H1 (cell line): ENCODE results near the gene CAVIN1. TPM values are rescaled to one million over a fixed set of nuclear protein-coding genes. Genes with fewer than 3 reads are reported as not detected.

Source experiments
- CTCF ChIA-PET: fragments of 300-600 bp; sonication (Branson Sonifier 250); formaldehyde crosslinking; loops from one replicate; lab custom pipeline; 2021; ENCODE audit not compliant: partially characterized antibody; lab: Charles Lee
- POLR2A ChIA-PET: fragments of 300-600 bp; sonication (Branson Sonifier 250); formaldehyde crosslinking; loops from one replicate; lab custom pipeline; 2021; ENCODE audit warnings: inconsistent platforms; ENCODE audit not compliant: partially characterized antibody; lab: Charles Lee
- DNase-seq, 2 experiments: peaks; one replicate each; pipeline versions ENCODE4 v3.0.0 to v3.0.0-alpha.2; 2010 to 2022; ENCODE audit warnings: low spot score in 2 of 2, low read depth in 1 of 2, mixed read lengths in 1 of 2
- FAIRE-seq: peaks from 2 replicates; lab custom pipeline; 2011; peaks lifted over from hg19 to GRCh38; lab: Jason Lieb, UNC
- H2AFZ ChIP-seq: 2 replicates; pipeline ENCODE4 v1.8.1; 2012; ENCODE audit warnings: low read length, inconsistent platforms
- H2AK5ac ChIP-seq: 2 replicates; pipeline ENCODE4 v1.6.1; 2013; ENCODE audit warnings: low read depth, low read length
- H2BK120ac ChIP-seq: replicated peaks from 2 replicates; pipeline ENCODE3; 2013; ENCODE audit warnings: low read depth, low read length, inconsistent platforms
- H2BK12ac ChIP-seq: 2 replicates; pipeline ENCODE4 v1.6.1; 2013; ENCODE audit warnings: low read depth, low read length
- H2BK15ac ChIP-seq: 2 replicates; pipeline ENCODE4 v1.6.1; 2013; ENCODE audit warnings: low read length
- H2BK20ac ChIP-seq: 2 replicates; pipeline ENCODE4 v1.6.1; 2013; ENCODE audit warnings: low read length
- H2BK5ac ChIP-seq: 2 replicates; pipeline ENCODE4 v1.6.1; 2013; ENCODE audit warnings: low read depth, low read length
- H3K14ac ChIP-seq: 2 replicates; pipeline ENCODE4 v1.6.1; 2013; ENCODE audit warnings: inconsistent platforms; ENCODE audit not compliant: insufficient read length
- H3K18ac ChIP-seq: 2 replicates; pipeline ENCODE4 v1.6.1; 2013; ENCODE audit warnings: low read length; ENCODE audit errors: extremely low read depth
- H3K23ac ChIP-seq: 2 replicates; pipeline ENCODE4 v1.6.1; 2013; ENCODE audit warnings: inconsistent platforms; ENCODE audit not compliant: insufficient read length
- H3K23me2 ChIP-seq: 2 replicates; pipeline ENCODE4 v1.6.1; 2013; ENCODE audit warnings: low read depth, low read length
- H3K27ac ChIP-seq: 2 replicates; pipeline ENCODE4 v1.6.1; 2011; ENCODE audit warnings: low read depth, low read length, inconsistent platforms
- H3K27me3 ChIP-seq, 4 experiments: replicated peaks in 1 of 4; 1 replicate in 1 of 4; 2 replicates in 3 of 4; pipeline versions ENCODE4 v1.6.1 to v1.8.1; 2011 to 2013; ENCODE audit warnings: low read length in 3 of 4, mild to moderate bottlenecking in 3 of 4, inconsistent platforms in 2 of 4, mixed read lengths in 2 of 4, moderate library complexity in 1 of 4; ENCODE audit not compliant: control insufficient read depth in 3 of 4, insufficient read depth in 3 of 4; ENCODE audit errors: extremely low read depth in 1 of 4
- H3K36me3 ChIP-seq, 4 experiments: 2 replicates each; pipeline versions ENCODE4 v1.6.1 to v1.8.1; 2011 to 2013; ENCODE audit warnings: mild to moderate bottlenecking in 4 of 4, low read length in 3 of 4, moderate library complexity in 2 of 4, control low read depth in 1 of 4, inconsistent platforms in 1 of 4; ENCODE audit not compliant: insufficient read depth in 4 of 4, control insufficient read depth in 2 of 4
- H3K4ac ChIP-seq: replicated peaks from 2 replicates; pipeline ENCODE3; 2013; ENCODE audit warnings: low read length, low read depth, mixed read lengths, inconsistent platforms; ENCODE audit not compliant: insufficient read length
- H3K4me1 ChIP-seq, 4 experiments: replicated peaks in 1 of 4; 1 replicate in 1 of 4; 2 replicates in 3 of 4; pipeline versions ENCODE4 v1.6.1 to v1.8.1; 2011 to 2013; ENCODE audit warnings: low read length in 3 of 4, inconsistent platforms in 2 of 4, mixed read lengths in 1 of 4; ENCODE audit not compliant: insufficient read depth in 4 of 4, control insufficient read depth in 3 of 4
- H3K4me2 ChIP-seq, 2 experiments: 2 replicates each; pipeline versions ENCODE4 v1.6.1 to v1.8.1; 2011 to 2013; ENCODE audit warnings: low read depth in 2 of 2, low read length in 2 of 2, control low read depth in 1 of 2, inconsistent platforms in 1 of 2, mild to moderate bottlenecking in 1 of 2; ENCODE audit not compliant: insufficient read depth in 1 of 2
- H3K4me3 ChIP-seq, 4 experiments: fragments of 200-600, 300-600 bp in 1 of 4; sonication (generic), shearing (Covaris generic), sonication (Bioruptor Twin) in 1 of 4; 2 replicates each; pipeline versions ENCODE4 v1.5.1 to v1.8.1; 2011 to 2016; ENCODE audit warnings: low read length in 4 of 4, low read depth in 3 of 4, control low read depth in 2 of 4, inconsistent platforms in 2 of 4, mild to moderate bottlenecking in 2 of 4, mixed read lengths in 1 of 4, moderate library complexity in 1 of 4; ENCODE audit not compliant: insufficient read depth in 2 of 4; ENCODE audit errors: extremely low read depth in 1 of 4
- H3K56ac ChIP-seq: replicated peaks from 2 replicates; pipeline ENCODE3; 2013; ENCODE audit warnings: low read depth, mild to moderate bottlenecking, mixed read lengths, low read length, inconsistent platforms; ENCODE audit not compliant: insufficient read length
- H3K79me1 ChIP-seq: 2 replicates; pipeline ENCODE4 v1.6.1; 2013; ENCODE audit warnings: low read depth, low read length, control low read depth
- H3K79me2 ChIP-seq, 2 experiments: 2 replicates each; pipeline versions ENCODE4 v1.6.1 to v1.8.1; 2012 to 2013; ENCODE audit warnings: low read length in 2 of 2, mild to moderate bottlenecking in 2 of 2, inconsistent platforms in 1 of 2; ENCODE audit not compliant: insufficient read depth in 2 of 2, control insufficient read depth in 1 of 2
- H3K9ac ChIP-seq, 4 experiments: replicated peaks in 1 of 4; 1 replicate in 1 of 4; 2 replicates in 3 of 4; pipeline versions ENCODE4 v1.6.1 to v1.8.1; 2011 to 2013; ENCODE audit warnings: low read depth in 3 of 4, low read length in 3 of 4, control low read depth in 2 of 4, mild to moderate bottlenecking in 2 of 4, moderate library complexity in 2 of 4, inconsistent platforms in 1 of 4; ENCODE audit errors: extremely low read depth in 1 of 4
- H3K9me3 ChIP-seq, 2 experiments: 2 replicates each; pipeline versions ENCODE4 v1.6.1 to v1.8.1; 2012 to 2013; ENCODE audit warnings: mild to moderate bottlenecking in 2 of 2, moderate library complexity in 2 of 2, control low read depth in 1 of 2, inconsistent platforms in 1 of 2, low read depth in 1 of 2, low read length in 1 of 2, mixed read lengths in 1 of 2; ENCODE audit not compliant: insufficient read depth in 2 of 2
- H4K20me1 ChIP-seq, 2 experiments: replicated peaks in 1 of 2; 2 replicates each; pipeline versions ENCODE3 to v1.8.1; 2011 to 2013; ENCODE audit warnings: inconsistent platforms in 2 of 2, low read length in 2 of 2, mild to moderate bottlenecking in 1 of 2; ENCODE audit not compliant: insufficient read depth in 2 of 2, control insufficient read depth in 1 of 2
- H4K5ac ChIP-seq: 2 replicates; pipeline ENCODE4 v1.6.1; 2013; ENCODE audit warnings: low read length, low read depth, mixed read lengths, inconsistent platforms; ENCODE audit not compliant: insufficient read length
- H4K8ac ChIP-seq: 2 replicates; pipeline ENCODE4 v1.8.0; 2013; ENCODE audit warnings: mild to moderate bottlenecking, moderate library complexity, low read length, inconsistent platforms; ENCODE audit not compliant: insufficient read depth; ENCODE audit errors: extremely low read depth
- H4K91ac ChIP-seq: replicated peaks from 2 replicates; pipeline ENCODE3; 2013; ENCODE audit warnings: low read length, mixed read lengths, inconsistent platforms; ENCODE audit not compliant: insufficient read length
- BRCA1 ChIP-seq: IDR thresholded peaks from 2 replicates; pipeline ENCODE4 v1.6.1; 2012; ENCODE audit warnings: low read depth, low read length, improper control_type of control experiment
- CTBP2 ChIP-seq: IDR thresholded peaks from 2 replicates; pipeline ENCODE4 v1.7.0; 2011; ENCODE audit warnings: borderline replicate concordance, mild to moderate bottlenecking, moderate library complexity, mixed read lengths, low read length; ENCODE audit not compliant: insufficient read depth, insufficient read length
- GTF2F1 ChIP-seq: IDR thresholded peaks from 2 replicates; pipeline ENCODE4 v1.6.1; 2012; ENCODE audit warnings: low read depth, low read length, improper control_type of control experiment, borderline replicate concordance
- JUN ChIP-seq: IDR thresholded peaks from 2 replicates; pipeline ENCODE4 v1.6.1; 2011; ENCODE audit warnings: low read depth, mild to moderate bottlenecking, improper control_type of control experiment, low read length
- MAFK ChIP-seq: IDR thresholded peaks from 2 replicates; pipeline ENCODE4 v1.6.1; 2012; ENCODE audit warnings: low read depth, mild to moderate bottlenecking, improper control_type of control experiment, low read length
- POU5F1 ChIP-seq: IDR thresholded peaks from 2 replicates; pipeline ENCODE4 v1.6.1; 2011; ENCODE audit warnings: low read depth, mild to moderate bottlenecking, low read length, moderate library complexity
- RNF2 ChIP-seq: fragments of 200-900, 300-1000 bp; sonication (generic); IDR thresholded peaks from 2 replicates; pipeline ENCODE4 v1.7.1; 2016; ENCODE audit warnings: borderline replicate concordance, low read depth, mild to moderate bottlenecking, antibody characterized with exemption, low read length; ENCODE audit not compliant: poor library complexity, severe bottlenecking; ENCODE audit errors: missing control alignments
- SIN3A ChIP-seq, 2 experiments: IDR thresholded peaks in 1 of 2; conservative IDR thresholded peaks in 1 of 2; 2 replicates each; pipeline ENCODE4 v1.6.1; 2011 to 2012; ENCODE audit warnings: low read length in 2 of 2, improper control_type of control experiment in 1 of 2, low read depth in 1 of 2, mild to moderate bottlenecking in 1 of 2
- SIRT6 ChIP-seq: IDR thresholded peaks from one replicate; pipeline ENCODE4 v1.7.1; 2012; ENCODE audit warnings: low read length, inconsistent platforms
- SP1 ChIP-seq: IDR thresholded peaks from 2 replicates; pipeline ENCODE4 v1.6.1; 2011; ENCODE audit warnings: low read depth, low read length
- SUZ12 ChIP-seq: fragments of 200-600 bp; sonication (generic); IDR thresholded peaks from 2 replicates; pipeline ENCODE4 v1.6.1; 2012; ENCODE audit warnings: mild to moderate bottlenecking, inconsistent platforms, low read length, moderate library complexity, mixed read lengths
- YY1 ChIP-seq: IDR thresholded peaks from 2 replicates; pipeline ENCODE4 v1.6.1; 2011; ENCODE audit warnings: low read depth, mild to moderate bottlenecking, low read length
- ZNF274 ChIP-seq: IDR thresholded peaks from 2 replicates; pipeline ENCODE4 v1.7.0; 2012; ENCODE audit warnings: low read length, borderline replicate concordance; ENCODE audit errors: extremely low read depth
- WGBS, 2 experiments: shearing (Covaris generic) in 1 of 2; methylation state at CpG; one replicate each; pipeline versions ENCODE4 v1.1.6 to v1.1.7; 2013 to 2015; ENCODE audit warnings: low lambda C conversion rate in 2 of 2, mixed read lengths in 2 of 2, inconsistent platforms in 1 of 2, low coverage in 1 of 2, missing lambda C conversion rate in 1 of 2; ENCODE audit not compliant: insufficient replicate concordance in 2 of 2, insufficient coverage in 1 of 2, insufficient read length in 1 of 2; ENCODE audit errors: extremely low coverage in 1 of 2, missing lambda C conversion rate in 1 of 2; 5-methylcytosine and 5-hydroxymethylcytosine counted together
- polyA plus RNA-seq, 7 experiments: library from polyadenylated mRNA; depleted of rRNA in 3 of 7; stranded (reverse) in 5 of 7; unstranded in 2 of 7; fragments of >200 nt in 5 of 7; fragments of 200-250 nt in 2 of 7; gene quantifications; 1 replicate in 5 of 7; 2 replicates in 1 of 7; 4 replicates in 1 of 7; pipeline versions ENCODE4 v1.2.1 to v1.2.3, GENCODE V29; 2011 to 2013; ENCODE audit warnings: missing spikeins in 2 of 7, mixed read lengths in 2 of 7
- total RNA-seq: library from RNA; stranded (reverse); fragmentation: NEBNext Ultra II Directional; extraction: Animal tissue kit (Norgen Biotek cat#: 25700); gene quantifications from 2 replicates; pipeline ENCODE4 v1.2.1, GENCODE V29; 2021

CAVIN1 gene
- total and polyA plus RNA-seq, 2 of the 8 experiments (the other 6 are each of a cell fraction or from before 2014, with no cell fraction given) = 16.2 to 41.6 TPM

DNA sequence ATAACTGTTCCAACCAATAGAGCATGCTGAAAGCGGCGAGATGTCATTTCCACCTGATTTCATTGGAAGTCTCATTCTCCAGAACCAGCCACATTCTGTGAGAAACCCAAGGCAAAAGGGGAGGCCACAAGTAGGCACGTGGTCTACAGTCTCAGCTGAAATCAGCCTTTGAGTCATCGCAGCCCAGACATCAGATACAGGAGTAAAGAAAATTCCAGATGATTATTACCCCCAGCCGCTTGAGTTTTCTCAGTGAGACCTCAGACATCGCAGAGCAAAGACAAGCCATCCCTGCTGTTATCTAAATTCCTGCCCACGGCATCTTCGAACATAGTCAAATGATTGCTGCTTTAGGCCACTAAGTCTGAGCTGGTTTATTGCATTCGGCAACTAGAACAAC, 57.9 kb downstream of the CAVIN1 start:
- no peak overlapping the region for H4K5ac ChIP-seq
- DNase-seq (no peak), FAIRE-seq (no peak)
- H3K56ac ChIP-seq = no peak overlapping the region
- H2BK5ac ChIP-seq = 0 out of 2 replicates have a peak overlapping the region, but pooled peaks have one; percentile 9
- H3K9ac ChIP-seq = no peak overlapping the region
- no peak overlapping the region for H2BK15ac ChIP-seq
- ChIA-PET CTCF (interaction anchor here (1.2 to 2.2 kb wide), 4 partner anchors 23 to 143 kb away, joined by 3 to 5 read pairs (median 4); partner anchors contain the start of gene STAT3), POLR2A (interaction anchor here (0.8 to 1.7 kb wide), 3 partner anchors 24 to 76 kb away, joined by 3 to 6 read pairs (median 3); partner anchors contain the start of gene STAT3)
- H3K4ac ChIP-seq = no peak overlapping the region
- H2AK5ac ChIP-seq = 0 out of 2 replicates have a peak overlapping the region, but pooled peaks have one; percentile 6
- H3K23ac ChIP-seq = no peak overlapping the region
- H3K23me2 ChIP-seq = no peaks in the 10 kb centered on the region; the same call in 1 of the 2 replicates
- H4K20me1 ChIP-seq = peaks cover 15 to 33% of the 10 kb centered on the region in 2 experiments
- WGBS, 2 experiments = 93% methylated on average over 9 of the region's 9 CpGs; no CpG with 5 or more reads in 1 of the 2 experiments
- no peak overlapping the region for H3K27ac ChIP-seq
- H3K4me2 ChIP-seq = no peak overlapping the region
- no peak overlapping the region for H2BK120ac ChIP-seq
- no peak overlapping the region for H2BK12ac ChIP-seq
- no peak overlapping the region for H4K91ac ChIP-seq
- H3K36me3 ChIP-seq = no peaks in the 10 kb centered on the region
- no peak overlapping the region for H3K18ac ChIP-seq
- H3K4me3 ChIP-seq = no peak overlapping the region
- peaks cover 18 to 96% of the 10 kb centered on the region in 2 experiments for H3K79me2 ChIP-seq
- H3K79me1 ChIP-seq = peaks cover 26% of the 10 kb centered on the region
- no peak overlapping the region for H2BK20ac ChIP-seq
- H4K8ac ChIP-seq = no peak overlapping the region
- no peaks in the 10 kb centered on the region for H3K9me3 ChIP-seq
- H3K14ac ChIP-seq = no peak overlapping the region
- H2AFZ ChIP-seq = no peak overlapping the region
- H3K4me1 ChIP-seq = peaks cover 4 to 26% (median 19%) of the 10 kb centered on the region in 4 experiments
- H3K27me3 ChIP-seq = no peaks in the 10 kb centered on the region
- TF ChIP-seq BRCA1 = no peak
- TF ChIP-seq MAFK = no peak
- TF ChIP-seq POU5F1 = no peak
- TF ChIP-seq SUZ12 = no peak
- no peak for TF ChIP-seq SP1
- no peak for TF ChIP-seq JUN
- TF ChIP-seq ZNF274 = no peak
- TF ChIP-seq SIRT6 = no peak
- TF ChIP-seq CTBP2 = no peak
- no peak for TF ChIP-seq RNF2
- TF ChIP-seq YY1 = no peak
- TF ChIP-seq SIN3A (conservative IDR thresholded peaks at IDR 0.05 in 1 of 2, IDR thresholded peaks at IDR 0.05 in 1 of 2; ENCODE audit: low read depth in 1 of 2, low read length in 2 of 2) = no peak
- TF ChIP-seq GTF2F1 = no peak
